ENCODE results near the gene DDX25.

Gene DDX25

DNA sequence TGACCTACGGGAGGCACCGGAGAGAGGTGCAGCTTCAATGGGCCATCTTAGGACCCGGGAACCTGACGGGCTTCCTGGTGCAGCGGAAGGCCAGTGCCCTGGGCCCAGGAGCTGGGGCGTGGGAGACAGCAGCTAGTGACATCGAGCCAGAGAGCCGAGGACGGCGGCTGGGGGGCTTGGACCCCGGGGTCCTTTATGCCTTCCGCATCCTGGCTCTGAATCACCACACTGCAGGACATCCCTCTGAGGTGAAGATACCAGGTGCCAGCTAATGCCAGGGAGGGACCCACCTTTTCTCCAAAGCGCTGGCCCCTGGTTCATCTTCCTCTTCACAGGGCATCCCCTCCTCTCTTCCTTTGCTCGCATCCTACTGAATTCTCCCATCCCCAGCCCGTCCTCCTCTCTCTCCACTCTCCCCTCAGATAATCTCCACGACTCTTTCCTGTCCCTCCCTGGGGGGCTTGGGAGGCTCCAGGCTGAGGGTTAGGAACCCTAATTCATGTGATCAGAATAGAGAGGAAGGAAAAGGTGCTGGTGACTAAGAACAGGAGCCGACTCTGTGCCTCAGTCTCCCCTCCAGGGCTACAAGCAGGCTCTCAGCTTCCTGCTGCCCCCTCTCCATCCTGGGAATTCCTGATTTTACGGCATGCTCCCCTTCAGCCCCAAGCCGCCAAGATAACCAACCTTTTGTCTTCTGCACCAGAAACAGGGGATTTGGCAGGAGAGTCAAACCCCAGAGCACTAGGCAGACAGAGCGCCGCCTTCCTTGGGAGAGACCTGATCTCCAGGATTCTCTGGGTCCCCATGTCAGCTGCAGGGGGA lies 50.0 kb downstream of the DDX25 start:
- no peak for DNase-seq (ENCODE audit: low read depth)
- TF ChIP-seq, protein P1, sequence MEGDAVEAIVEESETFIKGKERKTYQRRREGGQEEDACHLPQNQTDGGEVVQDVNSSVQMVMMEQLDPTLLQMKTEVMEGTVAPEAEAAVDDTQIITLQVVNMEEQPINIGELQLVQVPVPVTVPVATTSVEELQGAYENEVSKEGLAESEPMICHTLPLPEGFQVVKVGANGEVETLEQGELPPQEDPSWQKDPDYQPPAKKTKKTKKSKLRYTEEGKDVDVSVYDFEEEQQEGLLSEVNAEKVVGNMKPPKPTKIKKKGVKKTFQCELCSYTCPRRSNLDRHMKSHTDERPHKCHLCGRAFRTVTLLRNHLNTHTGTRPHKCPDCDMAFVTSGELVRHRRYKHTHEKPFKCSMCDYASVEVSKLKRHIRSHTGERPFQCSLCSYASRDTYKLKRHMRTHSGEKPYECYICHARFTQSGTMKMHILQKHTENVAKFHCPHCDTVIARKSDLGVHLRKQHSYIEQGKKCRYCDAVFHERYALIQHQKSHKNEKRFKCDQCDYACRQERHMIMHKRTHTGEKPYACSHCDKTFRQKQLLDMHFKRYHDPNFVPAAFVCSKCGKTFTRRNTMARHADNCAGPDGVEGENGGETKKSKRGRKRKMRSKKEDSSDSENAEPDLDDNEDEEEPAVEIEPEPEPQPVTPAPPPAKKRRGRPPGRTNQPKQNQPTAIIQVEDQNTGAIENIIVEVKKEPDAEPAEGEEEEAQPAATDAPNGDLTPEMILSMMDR (conservative IDR thresholded peaks at IDR 0.05; ENCODE audit: control insufficient read depth, insufficient read depth, low read depth, low read length), result no peak
- H3K4me3 ChIP-seq (ENCODE audit: control insufficient read depth, low read depth, low read length), result no peak overlapping the region

DNA sequence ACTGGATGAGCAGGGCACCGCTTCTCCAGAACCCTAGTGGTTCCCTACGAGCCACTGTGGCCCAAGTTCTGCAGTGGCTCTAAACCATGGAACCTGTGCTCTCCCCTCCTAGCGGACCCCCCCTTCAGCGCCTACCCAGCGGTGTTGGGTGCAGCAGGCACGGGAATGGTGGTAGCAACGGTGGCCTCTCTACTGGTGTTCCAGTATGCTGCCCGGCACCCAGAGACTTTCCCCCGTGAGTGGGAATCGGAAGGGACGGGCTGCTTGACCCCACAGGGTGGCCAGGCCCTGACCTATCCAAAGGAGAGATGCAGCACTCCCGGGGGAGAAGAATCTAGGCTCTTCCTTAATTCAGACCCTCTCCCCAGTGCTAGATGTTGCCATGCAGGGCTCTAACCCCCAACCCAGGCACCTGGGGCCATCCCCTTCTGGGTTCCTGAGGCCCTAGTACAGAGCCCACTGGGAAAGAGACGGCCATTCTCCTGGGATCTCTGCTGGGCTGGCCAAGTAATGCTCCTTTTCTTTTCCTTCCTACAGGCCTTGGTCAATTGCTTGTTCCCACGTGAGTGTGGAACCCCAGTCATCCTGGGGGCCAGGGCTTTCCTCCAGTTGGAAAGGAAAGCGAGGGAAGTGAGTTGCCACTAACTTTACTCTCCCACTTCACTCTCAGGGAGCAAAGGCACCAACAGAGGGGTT lies 50.8 kb downstream of the DDX25 start:
- TF ChIP-seq, protein P1 (conservative IDR thresholded peaks at IDR 0.05; ENCODE audit: control insufficient read depth, insufficient read depth, low read depth, low read length), result no peak
- H3K4me3 ChIP-seq (ENCODE audit: control insufficient read depth, low read depth, low read length), result no peak overlapping the region
- DNase-seq (ENCODE audit: low read depth), result no peak

GRCh38 chr11:125955856-125956255 lies 51.5 kb downstream of the DDX25 start:
- DNase-seq (ENCODE audit: low read depth), result no peak
- H3K4me3 ChIP-seq (ENCODE audit: control insufficient read depth, low read depth, low read length), result no peak overlapping the region
- TF ChIP-seq, protein P1 (conservative IDR thresholded peaks at IDR 0.05; ENCODE audit: control insufficient read depth, insufficient read depth, low read depth, low read length), result no peak

DNA sequence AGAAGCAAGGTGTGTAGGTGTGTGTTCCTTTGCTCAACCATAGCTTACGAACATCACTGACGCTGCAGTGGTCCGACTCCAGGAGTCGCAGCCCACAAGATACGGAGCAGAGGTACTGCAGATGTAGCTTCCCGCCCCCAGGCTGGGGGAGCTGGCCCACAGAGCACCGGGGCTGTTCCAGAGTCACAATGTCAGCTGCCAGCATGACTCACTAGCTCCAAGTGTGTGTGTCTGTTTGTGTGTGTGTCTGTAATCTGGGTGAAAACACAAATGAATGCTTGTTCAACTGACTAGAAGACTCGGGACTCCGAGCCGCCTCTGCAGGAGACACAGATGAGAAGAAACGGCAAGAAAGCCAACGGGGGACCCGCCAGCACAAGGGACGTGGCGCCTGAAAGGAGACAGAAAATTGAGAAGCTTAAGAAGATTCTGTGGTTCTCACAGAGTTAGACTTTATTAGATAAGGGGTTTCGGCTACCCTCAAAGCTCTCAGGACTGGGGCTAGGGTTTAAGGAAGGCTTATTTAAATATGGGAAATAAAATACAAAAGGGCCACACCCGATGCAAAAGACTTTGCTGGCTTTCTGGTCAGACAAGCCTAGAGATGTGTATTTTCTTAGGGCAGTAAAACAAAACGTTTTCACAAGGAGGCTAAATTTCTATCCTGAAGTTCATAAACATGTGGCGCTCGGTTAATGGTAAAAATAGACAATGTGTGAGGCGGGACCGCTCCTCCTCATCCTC lies 52.3 kb downstream of the DDX25 start:
- TF ChIP-seq, protein P1 (conservative IDR thresholded peaks at IDR 0.05; ENCODE audit: control insufficient read depth, insufficient read depth, low read depth, low read length), result peak; percentile 4
- H3K4me3 ChIP-seq (ENCODE audit: control insufficient read depth, low read depth, low read length), result no peak overlapping the region
- peak; percentile 83 for DNase-seq (ENCODE audit: low read depth)

GRCh38 chr11:125957618-125958332 lies 53.5 kb downstream of the DDX25 start:
- peak overlapping the region; percentile 15 for H3K4me3 ChIP-seq (ENCODE audit: control insufficient read depth, low read depth, low read length)
- peak; percentile 8 for DNase-seq (ENCODE audit: low read depth)
- TF ChIP-seq, protein P1 (conservative IDR thresholded peaks at IDR 0.05; ENCODE audit: control insufficient read depth, insufficient read depth, low read depth, low read length), result no peak

GRCh38 chr11:125958872-125959400 lies 54.6 kb downstream of the DDX25 start:
- TF ChIP-seq, protein P1 (conservative IDR thresholded peaks at IDR 0.05; ENCODE audit: control insufficient read depth, insufficient read depth, low read depth, low read length), result no peak
- DNase-seq (ENCODE audit: low read depth), result no peak
- no peak overlapping the region for H3K4me3 ChIP-seq (ENCODE audit: control insufficient read depth, low read depth, low read length)

Data from fibroblast of mammary gland (primary cell).